Measurements from ENCODE around the gene EXOSC2. TPM values are rescaled to one million over a fixed set of nuclear protein-coding genes. Genes with fewer than 3 reads are reported as not detected.

Gene EXOSC2
- total and polyA plus RNA-seq, 2 of the 8 experiments (the other 6 are each of a cell fraction or from before 2014, with no cell fraction given): 47.8 to 93.6 TPM

DNA sequence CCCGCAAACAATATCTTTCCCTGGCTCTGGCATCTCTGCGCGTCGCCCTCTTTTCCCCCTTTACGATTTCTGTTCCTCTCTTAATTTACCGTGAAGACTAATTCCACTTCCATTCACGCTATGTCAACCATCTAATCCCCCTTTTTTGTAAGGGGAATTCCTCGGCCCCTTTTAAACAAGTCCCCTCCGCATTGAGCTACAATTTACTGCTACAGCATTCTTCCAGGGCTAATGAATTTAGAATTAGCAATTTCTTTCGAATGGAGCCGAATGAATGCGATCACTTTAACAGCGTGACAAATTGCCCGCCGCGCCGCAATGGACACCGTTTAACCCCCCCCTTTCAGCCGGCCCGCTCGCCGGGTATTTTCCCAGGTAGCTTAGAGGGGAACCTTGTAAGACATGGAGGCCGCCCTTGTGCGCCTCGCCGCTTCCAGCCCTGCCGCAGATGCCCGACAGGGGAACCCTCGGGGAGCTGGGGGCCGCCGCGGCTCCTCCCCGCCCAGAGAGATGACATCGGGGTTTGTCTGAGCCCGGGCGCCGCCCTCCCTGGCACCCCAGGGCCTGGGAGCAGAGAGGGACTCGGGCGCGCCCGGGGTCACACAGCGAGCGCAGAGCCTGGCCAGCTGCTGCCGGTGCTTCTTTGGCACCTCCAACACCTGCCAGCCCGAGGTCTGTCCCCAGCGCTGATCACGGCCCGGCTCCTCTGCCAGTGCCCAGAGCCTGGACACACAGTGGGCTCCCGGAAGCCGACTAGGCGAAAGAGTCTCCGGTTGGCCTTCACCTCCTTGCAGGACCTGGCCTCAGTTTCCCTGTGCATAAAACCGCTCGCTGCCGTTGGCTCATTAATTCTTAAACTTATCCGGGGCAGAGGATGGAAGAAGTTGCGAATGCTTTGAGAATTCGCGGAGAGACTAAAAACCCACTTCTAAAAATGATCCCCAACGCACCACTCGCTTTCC lies 27.9 kb upstream of the EXOSC2 start (continued):
- no peak for TF ChIP-seq RXRA (IDR thresholded peaks at IDR 0.05; ENCODE audit: insufficient read depth, low read depth, low read length)
- TF ChIP-seq JUND (IDR thresholded peaks at IDR 0.05; ENCODE audit: low read length): no peak
- no peak for TF ChIP-seq HDAC6 (IDR thresholded peaks at IDR 0.05; ENCODE audit: low read depth, low read length)
- TF ChIP-seq TBP (IDR thresholded peaks at IDR 0.05; ENCODE audit: low read depth, low read length): no peak
- no peak for TF ChIP-seq EP300 (IDR thresholded peaks at IDR 0.05; ENCODE audit: borderline replicate concordance in 1 of 2, low read depth in 2 of 2, low read length in 2 of 2)
- no peak for TF ChIP-seq FOSL1 (IDR thresholded peaks at IDR 0.05; ENCODE audit: insufficient read depth, low read depth, low read length)
- TF ChIP-seq, protein P1, sequence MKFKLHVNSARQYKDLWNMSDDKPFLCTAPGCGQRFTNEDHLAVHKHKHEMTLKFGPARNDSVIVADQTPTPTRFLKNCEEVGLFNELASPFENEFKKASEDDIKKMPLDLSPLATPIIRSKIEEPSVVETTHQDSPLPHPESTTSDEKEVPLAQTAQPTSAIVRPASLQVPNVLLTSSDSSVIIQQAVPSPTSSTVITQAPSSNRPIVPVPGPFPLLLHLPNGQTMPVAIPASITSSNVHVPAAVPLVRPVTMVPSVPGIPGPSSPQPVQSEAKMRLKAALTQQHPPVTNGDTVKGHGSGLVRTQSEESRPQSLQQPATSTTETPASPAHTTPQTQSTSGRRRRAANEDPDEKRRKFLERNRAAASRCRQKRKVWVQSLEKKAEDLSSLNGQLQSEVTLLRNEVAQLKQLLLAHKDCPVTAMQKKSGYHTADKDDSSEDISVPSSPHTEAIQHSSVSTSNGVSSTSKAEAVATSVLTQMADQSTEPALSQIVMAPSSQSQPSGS (IDR thresholded peaks at IDR 0.05; ENCODE audit: low read length): no peak
- no peak for TF ChIP-seq SIRT6 (IDR thresholded peaks at IDR 0.05; ENCODE audit: low read length)
- no peak for TF ChIP-seq SP4 (IDR thresholded peaks at IDR 0.05; ENCODE audit: low read length)
- TF ChIP-seq KDM4A (IDR thresholded peaks at IDR 0.05; ENCODE audit: low read depth, low read length, severe bottlenecking): peak; percentile 9
- TF ChIP-seq RFX5 (IDR thresholded peaks at IDR 0.05; ENCODE audit: borderline replicate concordance, low read depth, low read length): no peak
- TF ChIP-seq YY1 (IDR thresholded peaks at IDR 0.05; ENCODE audit: low read depth, low read length): 0 out of 2 replicates have a peak, but pooled peaks have one; percentile 36
- TF ChIP-seq CBX5 (IDR thresholded peaks at IDR 0.05; ENCODE audit: low read depth, low read length): no peak
- no peak for TF ChIP-seq KDM5A (IDR thresholded peaks at IDR 0.05; ENCODE audit: low read length)
- no peak for TF ChIP-seq BRCA1 (IDR thresholded peaks at IDR 0.05; ENCODE audit: low read depth, low read length)
- TF ChIP-seq, protein P2, sequence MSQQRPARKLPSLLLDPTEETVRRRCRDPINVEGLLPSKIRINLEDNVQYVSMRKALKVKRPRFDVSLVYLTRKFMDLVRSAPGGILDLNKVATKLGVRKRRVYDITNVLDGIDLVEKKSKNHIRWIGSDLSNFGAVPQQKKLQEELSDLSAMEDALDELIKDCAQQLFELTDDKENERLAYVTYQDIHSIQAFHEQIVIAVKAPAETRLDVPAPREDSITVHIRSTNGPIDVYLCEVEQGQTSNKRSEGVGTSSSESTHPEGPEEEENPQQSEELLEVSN (IDR thresholded peaks at IDR 0.05): 0 out of 2 replicates have a peak, but pooled peaks have one; percentile 26
- TF ChIP-seq BCL11A (IDR thresholded peaks at IDR 0.05; ENCODE audit: low read depth in 2 of 2, low read length in 2 of 2): no peak
- peak; percentile 99 for TF ChIP-seq EZH2 (IDR thresholded peaks at IDR 0.05; ENCODE audit: low read depth, low read length, severe bottlenecking)
- no peak for TF ChIP-seq POLR2A (IDR thresholded peaks at IDR 0.05; ENCODE audit: control extremely low read depth in 1 of 2, low read depth in 2 of 2, low read length in 2 of 2)
- TF ChIP-seq, protein P3, sequence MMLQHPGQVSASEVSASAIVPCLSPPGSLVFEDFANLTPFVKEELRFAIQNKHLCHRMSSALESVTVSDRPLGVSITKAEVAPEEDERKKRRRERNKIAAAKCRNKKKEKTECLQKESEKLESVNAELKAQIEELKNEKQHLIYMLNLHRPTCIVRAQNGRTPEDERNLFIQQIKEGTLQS (IDR thresholded peaks at IDR 0.05; ENCODE audit: insufficient read depth, low read depth, low read length): no peak

Measured in H1 (cell line).